ENCODE measurements around the gene OLA1.

Gene OLA1

GRCh38 chr2:174058456-174058855 is 189.9 kb downstream of the OLA1 start:
- no peak for DNase-seq

DNA sequence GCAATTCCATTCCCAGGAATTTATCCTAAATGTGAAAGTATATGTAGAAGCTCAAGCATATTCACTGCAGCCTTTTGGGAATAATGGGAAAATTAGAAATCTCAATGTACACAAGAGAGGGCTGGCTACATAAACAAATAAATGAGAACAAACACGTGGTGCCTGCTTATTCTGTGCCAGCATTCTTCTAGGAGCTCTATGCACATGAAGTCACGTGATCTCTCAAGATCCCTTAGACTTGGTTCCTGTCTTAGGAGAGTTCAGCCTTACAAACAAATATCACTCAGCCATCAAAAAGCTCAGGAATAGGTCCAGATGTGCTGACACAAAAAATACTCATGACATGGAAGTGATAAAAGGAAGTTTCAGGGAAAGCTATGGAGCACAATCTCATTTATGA is 190.3 kb downstream of the OLA1 start:
- DNase-seq = no peak

DNA sequence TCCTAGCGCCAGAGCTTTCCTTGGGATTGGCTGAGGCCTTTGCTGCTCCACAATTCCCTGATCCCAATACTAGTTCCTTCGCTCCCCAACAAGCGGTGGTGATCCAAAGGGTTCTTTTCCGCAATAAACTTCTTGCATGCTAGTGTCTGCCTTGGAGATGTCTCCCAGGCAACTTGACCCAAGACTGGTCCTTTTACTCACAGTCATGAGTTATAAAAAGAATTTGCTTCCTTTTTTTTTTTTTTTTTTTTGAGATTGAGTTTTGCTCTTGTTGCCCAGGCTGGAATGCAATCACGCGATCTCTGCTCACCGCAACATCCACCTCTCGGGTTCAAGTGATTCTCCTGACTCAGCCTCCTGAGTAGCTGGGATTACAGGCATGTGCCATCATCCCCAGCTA is 193.4 kb downstream of the OLA1 start:
- DNase-seq = no peak

- DNase-seq = no peak
These were observed 194.8 kb downstream of the OLA1 start for GRCh38 chr2:174053355-174054151.

- no peak for DNase-seq
These were observed 195.8 kb downstream of the OLA1 start for GRCh38 chr2:174052584-174052976.

GRCh38 chr2:174051741-174052583 is 196.4 kb downstream of the OLA1 start:
- DNase-seq = peak; percentile 63

DNA sequence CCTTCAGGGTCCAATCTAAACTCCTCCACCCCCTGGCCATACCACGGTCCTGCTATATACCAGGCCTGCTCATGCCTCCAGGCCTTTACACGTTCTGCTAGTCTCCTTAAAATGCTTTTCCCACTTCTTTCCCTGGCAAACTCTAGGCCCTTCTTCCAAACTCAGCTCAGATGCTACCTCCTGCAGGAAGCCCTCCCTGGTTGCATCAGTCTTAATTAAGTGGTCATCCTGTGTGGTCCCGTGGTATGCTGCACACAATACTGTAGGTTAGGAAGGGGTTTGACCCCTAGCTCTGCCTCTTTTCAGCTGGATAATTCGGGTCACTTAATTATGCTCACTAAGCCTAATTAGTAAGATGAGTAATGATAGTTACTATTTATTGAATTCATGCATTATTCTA is 197.3 kb downstream of the OLA1 start:
- peak; percentile 29 for DNase-seq

DNA sequence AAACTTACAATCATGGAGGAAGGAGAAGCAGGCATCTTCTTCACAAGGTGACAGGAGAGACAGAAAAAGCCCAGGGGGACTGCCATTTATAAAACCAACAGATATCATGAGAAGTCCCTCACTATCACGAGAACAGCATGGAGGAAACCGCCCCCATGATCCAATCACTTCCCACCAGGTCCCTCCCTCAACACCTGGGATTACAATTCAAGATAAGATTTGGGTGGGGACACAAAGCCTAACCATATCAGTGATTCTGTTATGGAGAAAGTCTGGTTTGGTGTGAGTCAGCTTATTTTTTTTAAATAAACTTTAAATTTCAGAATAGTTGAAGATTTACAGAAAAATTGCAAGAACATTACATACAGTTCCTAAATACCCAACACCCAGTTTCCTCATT is 198.4 kb downstream of the OLA1 start:
- DNase-seq = no peak

DNA sequence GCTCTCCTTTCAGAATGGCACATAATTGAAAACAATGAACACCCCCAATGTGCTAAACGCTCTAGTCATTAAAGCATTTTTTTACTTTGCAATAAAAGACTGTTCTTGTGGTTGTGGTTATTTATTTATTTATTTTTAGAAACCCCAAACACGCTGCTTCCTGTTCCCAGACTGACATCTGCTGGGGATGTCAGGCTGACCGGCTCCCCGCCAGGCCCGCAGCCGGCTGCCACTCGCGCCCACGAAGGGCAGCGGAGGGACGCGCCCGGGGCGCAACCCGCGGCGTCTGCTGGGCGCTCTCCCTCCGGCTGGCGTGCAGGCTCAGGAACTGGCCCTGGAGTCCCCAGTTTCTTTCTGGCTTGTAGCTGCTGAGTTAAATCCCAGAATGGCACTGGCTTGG is 200.1 kb downstream of the OLA1 start:
- no peak for DNase-seq

DNA sequence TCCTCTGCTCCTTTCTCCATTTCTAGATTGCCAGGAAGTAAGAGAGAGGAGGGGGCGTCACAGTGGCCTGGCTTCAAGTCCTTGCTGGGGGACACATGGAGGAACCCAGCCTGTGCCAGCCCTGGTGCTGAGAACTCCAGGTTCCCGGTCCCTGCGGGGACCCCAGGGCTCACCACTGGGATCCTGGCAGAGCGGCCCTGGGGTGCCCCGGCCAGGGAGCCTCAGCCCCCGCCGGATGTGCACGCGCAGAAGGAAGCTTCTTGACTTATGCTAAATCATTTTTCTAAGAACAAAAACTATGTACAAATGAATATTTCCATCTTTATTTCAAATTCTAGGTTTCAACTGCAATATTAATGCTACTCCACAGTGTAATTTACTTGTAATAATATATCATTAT is 200.6 kb downstream of the OLA1 start:
- DNase-seq = no peak

DNA sequence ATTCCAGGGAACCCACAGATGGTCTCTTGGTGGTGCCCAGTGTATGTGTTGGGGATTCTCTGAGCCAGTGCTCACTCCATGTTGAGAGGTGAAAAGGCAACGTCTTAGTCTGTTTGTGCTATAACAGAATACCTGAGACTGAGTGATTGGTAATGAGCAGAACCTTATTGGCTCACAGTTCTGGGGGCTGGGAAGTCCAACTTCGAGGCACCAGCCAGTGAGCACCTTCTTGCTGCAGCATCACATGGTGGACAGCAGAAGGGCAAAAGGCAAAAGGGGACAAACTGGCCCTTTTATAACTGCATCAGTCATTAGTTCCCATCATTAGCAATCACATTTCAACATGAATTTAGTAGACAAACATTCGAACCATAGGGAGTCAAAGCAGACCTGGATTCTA is 202.2 kb downstream of the OLA1 start:
- no peak for DNase-seq

DNA sequence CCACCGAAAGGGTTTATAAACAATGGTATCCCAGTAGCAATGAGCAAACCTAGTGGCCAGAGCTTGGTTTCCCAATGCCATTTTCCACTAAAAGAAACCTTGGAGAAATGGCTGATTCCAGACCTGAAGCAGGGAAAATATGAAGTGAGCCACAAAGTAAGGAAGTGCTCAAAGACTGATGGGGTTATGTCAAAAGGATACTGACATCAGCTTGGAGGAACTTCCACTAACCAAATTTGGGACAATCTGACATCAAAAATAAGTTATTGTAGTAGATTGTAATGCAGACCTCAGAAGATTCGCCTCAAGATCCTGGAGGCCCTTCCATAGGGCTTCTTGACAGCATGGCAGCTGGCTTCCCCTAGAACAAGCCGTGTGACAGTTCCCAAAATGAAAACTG is 203.8 kb downstream of the OLA1 start:
- DNase-seq = no peak

- DNase-seq = no peak
These were observed 208.0 kb downstream of the OLA1 start for GRCh38 chr2:174040417-174040701.

DNA sequence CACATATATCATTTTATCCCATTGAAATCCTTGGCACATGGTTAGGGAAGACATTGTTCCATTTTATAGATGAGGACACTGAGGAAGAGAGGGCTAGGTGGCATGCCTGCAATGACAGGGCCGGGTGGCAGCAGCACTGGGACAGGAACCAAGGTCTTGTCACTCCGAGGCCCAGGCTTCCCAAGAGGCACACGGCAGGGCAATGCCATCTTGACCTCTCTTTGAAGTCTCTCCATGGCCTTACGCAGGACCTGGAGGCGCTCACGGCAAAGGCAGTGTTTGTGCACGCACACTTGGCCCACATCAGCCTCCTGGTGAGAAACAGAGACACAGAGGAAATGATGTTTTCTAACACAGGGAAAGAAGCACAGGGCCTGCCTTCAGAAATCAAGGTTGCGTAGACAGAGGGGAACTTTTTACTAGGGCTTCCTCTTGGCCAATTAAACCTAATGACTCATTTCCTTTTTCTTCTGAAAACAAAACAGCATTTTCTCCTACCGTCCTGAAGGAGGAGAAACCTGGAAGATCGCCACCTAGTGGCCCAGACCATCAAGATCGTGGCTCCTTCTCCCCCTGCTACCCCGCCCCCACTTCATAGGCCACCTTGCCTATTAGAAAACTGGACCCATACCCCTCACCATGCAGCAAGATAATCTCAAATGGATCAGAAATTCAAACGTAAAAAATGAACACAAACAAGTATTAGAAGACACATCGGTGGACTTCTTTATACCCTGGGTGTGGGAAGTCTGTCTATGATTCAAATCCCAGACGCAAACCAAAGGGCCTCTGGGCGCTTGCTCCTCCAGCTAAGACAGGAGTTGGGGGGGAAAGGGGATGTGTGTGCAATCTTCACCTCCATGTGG is 208.5 kb downstream of the OLA1 start:
- peak; percentile 88 for DNase-seq

DNA sequence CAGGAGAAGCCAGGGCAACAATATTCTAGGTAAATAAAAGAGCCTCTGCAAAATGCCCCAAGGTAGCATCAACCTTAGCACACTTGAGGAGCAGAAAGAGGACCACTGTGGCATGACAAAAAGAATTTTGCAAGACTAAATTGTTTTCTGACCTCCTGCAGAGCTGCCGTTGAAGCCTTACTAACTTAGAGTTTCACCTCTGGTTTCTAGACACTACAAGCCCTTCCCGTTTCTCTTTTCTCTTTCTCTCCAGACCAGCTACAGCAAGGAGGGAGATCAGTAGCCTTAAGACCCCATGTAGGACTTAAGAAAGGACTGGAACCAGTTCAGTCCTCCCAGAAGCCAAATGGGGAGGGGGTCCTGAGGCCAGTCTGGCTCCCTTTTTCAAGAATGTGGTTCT is 209.9 kb downstream of the OLA1 start:
- no peak for DNase-seq

DNA sequence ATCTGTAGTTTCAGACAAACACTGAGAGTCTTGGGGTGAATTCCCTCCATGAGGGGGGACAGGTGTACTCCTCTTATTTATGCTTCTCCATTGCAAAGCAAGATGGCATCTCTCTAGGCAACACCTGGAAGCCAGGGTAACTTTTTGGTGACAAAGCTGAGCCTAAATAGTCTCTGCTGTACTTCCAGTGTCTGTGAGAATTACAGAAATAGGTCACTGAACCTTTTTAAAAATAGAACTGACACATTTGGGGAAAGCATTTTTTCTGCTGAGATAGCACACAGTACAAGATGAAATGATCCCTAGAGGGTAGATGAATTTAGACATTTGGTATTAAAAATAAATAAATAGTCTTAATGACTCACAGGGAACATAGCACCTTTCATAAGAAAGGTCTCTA is 211.5 kb downstream of the OLA1 start:
- DNase-seq = no peak

DNA sequence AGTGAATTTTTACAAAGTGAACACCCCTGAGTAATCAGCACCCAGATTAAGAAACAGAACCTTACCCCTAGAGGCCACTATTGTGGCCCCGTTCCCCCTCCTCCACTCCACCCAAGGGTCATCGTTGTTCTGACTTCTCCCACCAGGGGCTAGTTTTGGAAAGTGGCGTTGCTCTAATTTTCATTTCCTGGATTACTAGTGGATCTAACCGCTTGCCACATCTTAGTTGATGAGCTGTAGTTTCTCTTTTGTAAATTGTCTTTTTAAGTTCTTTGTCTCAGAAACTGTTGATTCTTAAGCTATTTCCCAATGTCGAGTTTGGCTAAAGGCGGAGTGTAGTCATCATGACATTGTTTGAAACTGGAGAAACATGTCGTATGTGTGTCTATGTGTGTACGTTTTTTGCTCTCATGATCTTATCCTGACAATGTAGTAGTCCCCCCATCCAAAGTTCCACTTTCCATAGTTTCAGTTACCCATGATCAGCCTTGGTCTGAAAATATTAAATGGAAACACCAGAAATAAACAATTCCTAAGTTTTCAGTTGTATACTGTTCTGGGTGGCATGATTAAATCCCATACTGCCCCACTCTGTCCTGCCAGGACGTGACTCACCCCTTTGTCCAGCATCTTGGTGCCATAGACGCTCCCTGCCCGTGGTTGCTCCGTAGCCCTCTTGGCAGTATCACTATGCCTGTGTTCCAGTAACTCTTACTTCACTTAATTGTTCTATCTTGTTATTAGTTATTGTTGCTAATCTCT is 212.2 kb downstream of the OLA1 start:
- no peak for DNase-seq

DNA sequence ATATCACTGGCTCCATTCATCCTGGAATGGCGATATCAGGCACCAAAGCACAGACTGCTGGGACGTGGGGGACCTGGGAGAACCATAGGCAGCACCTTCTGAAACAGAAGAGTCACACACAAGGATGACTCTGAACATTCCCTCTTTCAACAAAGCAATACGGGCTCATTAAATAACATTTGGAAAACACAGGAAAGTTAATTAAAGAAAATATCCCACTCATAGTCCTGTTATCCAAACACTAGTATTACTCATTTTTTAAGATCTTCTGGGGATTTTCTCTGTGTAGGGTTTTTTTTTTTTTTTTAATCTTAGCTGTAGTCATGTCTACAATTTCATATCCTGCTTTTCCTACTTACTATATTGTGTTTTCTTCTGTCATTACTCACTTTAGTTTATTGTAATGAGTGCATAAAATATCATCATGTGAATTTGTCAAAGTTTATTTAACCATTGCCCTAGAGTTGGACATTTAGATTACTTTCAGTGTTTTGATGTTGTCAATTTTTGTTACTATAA is 213.2 kb downstream of the OLA1 start:
- DNase-seq = no peak

- DNase-seq = no peak
These were observed 215.2 kb downstream of the OLA1 start for GRCh38 chr2:174033163-174033550.

GRCh38 chr2:174031226-174031625 is 217.1 kb downstream of the OLA1 start:
- DNase-seq = no peak

DNA sequence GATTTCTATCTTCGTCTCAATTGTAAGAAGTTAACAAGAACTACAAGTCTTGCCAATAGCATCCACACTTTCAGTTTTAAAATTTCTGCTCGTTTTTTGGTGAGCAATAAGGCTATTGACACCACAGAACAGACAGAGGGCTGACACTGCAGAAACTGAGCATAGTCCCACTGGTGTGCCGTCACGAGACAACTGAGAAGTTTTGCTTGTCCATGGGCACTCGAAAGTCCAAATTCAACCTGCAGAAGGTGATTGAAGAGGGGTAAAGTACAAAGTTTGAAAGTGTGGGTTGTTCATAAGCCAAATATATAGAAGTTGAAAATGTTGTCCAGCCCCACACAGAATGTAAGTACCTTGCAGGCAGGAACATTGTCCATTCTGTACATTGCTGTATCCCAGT is 219.4 kb downstream of the OLA1 start:
- no peak for DNase-seq

- peak; percentile 58 for DNase-seq
These were observed 220.4 kb downstream of the OLA1 start for GRCh38 chr2:174027956-174028355.

All from retina (tissue), 1 donor.